GM23338 (cell line): Measurements from ENCODE around the gene ARHGEF19.

Experiments used
- CREB1 ChIP-seq: fragments of 250-450 bp; sonication (Bioruptor Pico); IDR thresholded peaks from 2 replicates; pipeline ENCODE4 v1.5.0; 2020; ENCODE audit warnings: low read depth, mild to moderate bottlenecking, moderate library complexity
- CTCF ChIP-seq, 2 experiments: fragments of 200-600 bp in 1 of 2; sonication (generic) in 1 of 2; conservative IDR thresholded peaks; 2 replicates each; pipeline versions ENCODE4 v1.5.1 to v1.6.1; 2016 to 2017; ENCODE audit warnings: antibody characterized with exemption in 2 of 2, low read depth in 2 of 2, mild to moderate bottlenecking in 2 of 2, moderate library complexity in 1 of 2
- EZH2phosphoT487 ChIP-seq: fragments of 200-600 bp; sonication (generic); IDR thresholded peaks from one replicate; pipeline ENCODE4 v1.8.1; 2018; ENCODE audit warnings: antibody characterized with exemption; ENCODE audit not compliant: unreplicated experiment
- POLR2AphosphoS5 ChIP-seq: IDR thresholded peaks from 2 replicates; pipeline ENCODE4 v1.6.1; 2016; ENCODE audit warnings: antibody characterized with exemption, low read depth
- TF ChIP-seq, protein P1 (sequence below): IDR thresholded peaks from one replicate; pipeline ENCODE4 v1.6.1; 2018; ENCODE audit warnings: antibody characterized with exemption; ENCODE audit not compliant: unreplicated experiment

DNA sequence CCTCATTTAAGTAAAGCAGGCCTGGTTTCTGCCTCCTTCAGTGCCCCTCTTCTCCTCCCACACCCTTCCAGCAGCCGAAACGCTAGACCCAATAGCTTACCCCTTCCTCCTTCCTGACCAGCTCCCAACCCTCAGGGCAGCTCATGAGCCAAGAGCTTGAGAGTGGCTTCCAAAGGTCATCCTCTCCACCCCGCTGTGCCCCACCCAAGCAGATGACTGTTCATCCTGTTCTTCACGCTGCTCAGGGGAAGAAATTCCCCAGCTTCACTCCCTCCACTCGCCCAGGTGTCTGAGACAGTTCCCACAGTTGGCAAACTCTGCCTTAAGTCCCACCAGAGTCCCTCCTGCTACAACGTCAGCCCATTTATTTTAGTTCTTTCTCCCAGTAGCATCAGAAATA is 23.4 kb downstream of the ARHGEF19 start:
- no peak for TF ChIP-seq CTCF (conservative IDR thresholded peaks at IDR 0.05; ENCODE audit: low read depth in 2 of 2)
- TF ChIP-seq POLR2AphosphoS5, result no peak
- no peak for TF ChIP-seq EZH2phosphoT487
- TF ChIP-seq, protein P1, sequence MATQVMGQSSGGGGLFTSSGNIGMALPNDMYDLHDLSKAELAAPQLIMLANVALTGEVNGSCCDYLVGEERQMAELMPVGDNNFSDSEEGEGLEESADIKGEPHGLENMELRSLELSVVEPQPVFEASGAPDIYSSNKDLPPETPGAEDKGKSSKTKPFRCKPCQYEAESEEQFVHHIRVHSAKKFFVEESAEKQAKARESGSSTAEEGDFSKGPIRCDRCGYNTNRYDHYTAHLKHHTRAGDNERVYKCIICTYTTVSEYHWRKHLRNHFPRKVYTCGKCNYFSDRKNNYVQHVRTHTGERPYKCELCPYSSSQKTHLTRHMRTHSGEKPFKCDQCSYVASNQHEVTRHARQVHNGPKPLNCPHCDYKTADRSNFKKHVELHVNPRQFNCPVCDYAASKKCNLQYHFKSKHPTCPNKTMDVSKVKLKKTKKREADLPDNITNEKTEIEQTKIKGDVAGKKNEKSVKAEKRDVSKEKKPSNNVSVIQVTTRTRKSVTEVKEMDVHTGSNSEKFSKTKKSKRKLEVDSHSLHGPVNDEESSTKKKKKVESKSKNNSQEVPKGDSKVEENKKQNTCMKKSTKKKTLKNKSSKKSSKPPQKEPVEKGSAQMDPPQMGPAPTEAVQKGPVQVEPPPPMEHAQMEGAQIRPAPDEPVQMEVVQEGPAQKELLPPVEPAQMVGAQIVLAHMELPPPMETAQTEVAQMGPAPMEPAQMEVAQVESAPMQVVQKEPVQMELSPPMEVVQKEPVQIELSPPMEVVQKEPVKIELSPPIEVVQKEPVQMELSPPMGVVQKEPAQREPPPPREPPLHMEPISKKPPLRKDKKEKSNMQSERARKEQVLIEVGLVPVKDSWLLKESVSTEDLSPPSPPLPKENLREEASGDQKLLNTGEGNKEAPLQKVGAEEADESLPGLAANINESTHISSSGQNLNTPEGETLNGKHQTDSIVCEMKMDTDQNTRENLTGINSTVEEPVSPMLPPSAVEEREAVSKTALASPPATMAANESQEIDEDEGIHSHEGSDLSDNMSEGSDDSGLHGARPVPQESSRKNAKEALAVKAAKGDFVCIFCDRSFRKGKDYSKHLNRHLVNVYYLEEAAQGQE, result no peak
- no peak for TF ChIP-seq CREB1 (CRISPR knock-in tag)
